SU-DHL-6 (cell line): ENCODE results near the gene TMEM130.

Source experiments
- H2AFZ ChIP-seq: fragments of 200-600 bp; sonication (generic); 2 replicates; pipeline ENCODE4 v1.6.1; 2014; ENCODE audit warnings: low read depth, mild to moderate bottlenecking, moderate library complexity, mixed read lengths, antibody characterized with exemption, low read length; ENCODE audit not compliant: severe bottlenecking
- H3F3A ChIP-seq: fragments of 200-600 bp; shearing (Covaris generic); 2 replicates; pipeline ENCODE4 v1.6.0; 2016; ENCODE audit warnings: antibody characterized with exemption, mild to moderate bottlenecking; ENCODE audit not compliant: insufficient read depth
- H3K27ac ChIP-seq: fragments of 200-600 bp; sonication (generic); 2 replicates; pipeline ENCODE4 v1.5.1; 2016; ENCODE audit warnings: low read depth, mild to moderate bottlenecking, low read length, moderate library complexity, mixed read lengths
- H3K27me3 ChIP-seq: fragments of 200-600 bp; sonication (generic), shearing (Covaris generic); 2 replicates; pipeline ENCODE4 v1.6.0; 2014; ENCODE audit warnings: mild to moderate bottlenecking, low read length
- H3K36me3 ChIP-seq: fragments of 200-600 bp; sonication (generic); 2 replicates; pipeline ENCODE4 v1.6.1; 2014; ENCODE audit warnings: mild to moderate bottlenecking, low read length, mixed read lengths
- H3K4me2 ChIP-seq: fragments of 300-600, 200-600 bp; shearing (Covaris generic), sonication (generic); 2 replicates; pipeline ENCODE4 v1.6.0; 2014; ENCODE audit warnings: low read length, low read depth, mild to moderate bottlenecking; ENCODE audit not compliant: poor library complexity, severe bottlenecking
- H3K4me3 ChIP-seq: fragments of 200-600 bp; sonication (generic); 2 replicates; pipeline ENCODE4 v1.5.1; 2014; ENCODE audit warnings: antibody characterized with exemption, low read length, mild to moderate bottlenecking, mixed read lengths; ENCODE audit not compliant: insufficient read depth, poor library complexity, severe bottlenecking
- H3K79me2 ChIP-seq: fragments of 200-600 bp; sonication (generic); 2 replicates; pipeline ENCODE4 v1.6.1; 2014; ENCODE audit warnings: mild to moderate bottlenecking, low read length, moderate library complexity; ENCODE audit not compliant: insufficient read depth
- H3K9ac ChIP-seq: fragments of 200-600 bp; sonication (generic); 2 replicates; pipeline ENCODE4 v1.7.0; 2014; ENCODE audit warnings: mild to moderate bottlenecking, low read length
- H3K9me2 ChIP-seq: fragments of 200-600 bp; sonication (generic); replicated peaks from 2 replicates; pipeline ENCODE4 v1.6.1; 2014; ENCODE audit warnings: low read length; ENCODE audit not compliant: insufficient read depth
- H3K9me3 ChIP-seq: fragments of 200-600 bp; sonication (generic); 2 replicates; pipeline ENCODE4 v1.6.1; 2014; ENCODE audit warnings: low read length, mixed read lengths; ENCODE audit not compliant: insufficient read depth
- H4K20me1 ChIP-seq: fragments of 200-600 bp; sonication (generic); 2 replicates; pipeline ENCODE4 v1.6.1; 2014; ENCODE audit warnings: low read depth, mild to moderate bottlenecking, antibody characterized with exemption, low read length, moderate library complexity, mixed read lengths
- EZH2phosphoT487 ChIP-seq: fragments of 200-600 bp; sonication (generic), shearing (Covaris generic); conservative IDR thresholded peaks from 2 replicates; pipeline ENCODE4 v1.6.1; 2018; ENCODE audit warnings: mild to moderate bottlenecking, antibody characterized with exemption, low read length, moderate library complexity, mixed read lengths
- TF ChIP-seq, protein P1 (sequence below): fragments of 200-600 bp; sonication (generic); IDR thresholded peaks from one replicate; pipeline ENCODE4 v1.5.1; 2017; ENCODE audit warnings: antibody characterized with exemption, mild to moderate bottlenecking, low read length, moderate library complexity; ENCODE audit not compliant: insufficient read depth, poor library complexity, severe bottlenecking

Gene TMEM130

GRCh38 chr7:98872328-98872924 is 2.6 kb upstream of the TMEM130 start:
- H3K4me3 ChIP-seq = no peak overlapping the region
- no peaks in the 10 kb centered on the region for H3K36me3 ChIP-seq
- H3F3A ChIP-seq = 0 out of 2 replicates have a peak, but pooled peaks cover 3% of the 10 kb centered on the region
- H3K4me2 ChIP-seq = no peak overlapping the region
- H3K27me3 ChIP-seq = no peaks in the 10 kb centered on the region; the same call in 1 of the 2 replicates
- H3K9me3 ChIP-seq = no peaks in the 10 kb centered on the region
- H4K20me1 ChIP-seq = no peaks in the 10 kb centered on the region
- no peaks in the 10 kb centered on the region for H3K79me2 ChIP-seq
- no peak overlapping the region for H2AFZ ChIP-seq
- H3K9ac ChIP-seq = no peak overlapping the region
- H3K27ac ChIP-seq = no peak overlapping the region
- TF ChIP-seq, protein P1, sequence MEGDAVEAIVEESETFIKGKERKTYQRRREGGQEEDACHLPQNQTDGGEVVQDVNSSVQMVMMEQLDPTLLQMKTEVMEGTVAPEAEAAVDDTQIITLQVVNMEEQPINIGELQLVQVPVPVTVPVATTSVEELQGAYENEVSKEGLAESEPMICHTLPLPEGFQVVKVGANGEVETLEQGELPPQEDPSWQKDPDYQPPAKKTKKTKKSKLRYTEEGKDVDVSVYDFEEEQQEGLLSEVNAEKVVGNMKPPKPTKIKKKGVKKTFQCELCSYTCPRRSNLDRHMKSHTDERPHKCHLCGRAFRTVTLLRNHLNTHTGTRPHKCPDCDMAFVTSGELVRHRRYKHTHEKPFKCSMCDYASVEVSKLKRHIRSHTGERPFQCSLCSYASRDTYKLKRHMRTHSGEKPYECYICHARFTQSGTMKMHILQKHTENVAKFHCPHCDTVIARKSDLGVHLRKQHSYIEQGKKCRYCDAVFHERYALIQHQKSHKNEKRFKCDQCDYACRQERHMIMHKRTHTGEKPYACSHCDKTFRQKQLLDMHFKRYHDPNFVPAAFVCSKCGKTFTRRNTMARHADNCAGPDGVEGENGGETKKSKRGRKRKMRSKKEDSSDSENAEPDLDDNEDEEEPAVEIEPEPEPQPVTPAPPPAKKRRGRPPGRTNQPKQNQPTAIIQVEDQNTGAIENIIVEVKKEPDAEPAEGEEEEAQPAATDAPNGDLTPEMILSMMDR = peak; percentile 42
- no peak for TF ChIP-seq EZH2phosphoT487
- H3K9me2 ChIP-seq = no peaks in the 10 kb centered on the region

DNA sequence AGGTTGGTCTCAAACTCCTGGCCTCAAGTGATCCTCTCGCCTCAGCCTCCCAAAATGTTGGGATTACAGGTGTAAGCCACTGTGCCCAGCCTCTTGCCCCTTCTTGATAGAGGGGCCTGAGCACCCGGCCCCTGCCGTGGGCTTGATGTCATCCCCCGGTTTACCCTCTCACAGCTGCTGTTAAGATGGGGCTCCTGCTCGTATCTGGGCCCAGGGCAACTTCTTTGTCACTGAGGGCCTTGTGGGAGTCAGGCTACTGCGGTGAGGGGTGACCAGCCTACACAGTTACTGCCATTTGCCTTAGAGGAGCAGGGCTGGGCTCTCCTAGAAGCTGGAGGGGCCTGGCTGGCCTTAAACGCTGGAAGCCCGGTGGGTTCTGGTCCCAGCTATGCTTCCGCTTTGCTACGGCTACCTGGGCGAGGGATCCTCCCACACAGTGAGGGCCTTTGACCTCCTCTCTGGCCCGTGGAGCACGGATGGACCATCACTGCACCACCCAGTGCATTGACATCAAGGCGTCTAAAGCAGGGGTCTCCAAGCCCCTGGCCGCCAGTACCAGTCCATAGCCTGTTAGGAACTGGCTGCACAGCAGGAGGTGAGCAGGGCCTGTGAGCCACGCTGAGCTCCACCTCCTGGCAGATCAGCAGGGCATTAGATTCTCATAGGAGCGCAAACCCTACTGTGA is 1.1 kb upstream of the TMEM130 start:
- no peaks in the 10 kb centered on the region for H3K9me3 ChIP-seq
- TF ChIP-seq, protein P1 = no peak
- TF ChIP-seq EZH2phosphoT487 = no peak
- H2AFZ ChIP-seq = no peak overlapping the region
- H3K79me2 ChIP-seq = no peaks in the 10 kb centered on the region
- H3F3A ChIP-seq = 0 out of 2 replicates have a peak, but pooled peaks cover 6% of the 10 kb centered on the region
- H4K20me1 ChIP-seq = no peaks in the 10 kb centered on the region
- no peak overlapping the region for H3K27ac ChIP-seq
- no peaks in the 10 kb centered on the region for H3K9me2 ChIP-seq
- H3K36me3 ChIP-seq = no peaks in the 10 kb centered on the region
- H3K9ac ChIP-seq = no peak overlapping the region
- H3K4me3 ChIP-seq = no peak overlapping the region
- no peaks in the 10 kb centered on the region; the same call in 1 of the 2 replicates for H3K27me3 ChIP-seq
- no peak overlapping the region for H3K4me2 ChIP-seq

- Histone ChIP-seq H4K20me1 (no peaks in the 10 kb centered on the region), H3K4me2 (peak overlapping the region; percentile 34), H3K9me3 (no peaks in the 10 kb centered on the region), H3K27me3 (no peaks in the 10 kb centered on the region; the same call in 1 of the 2 replicates), H3F3A (0 out of 2 replicates have a peak, but pooled peaks cover 6% of the 10 kb centered on the region), H2AFZ (no peak overlapping the region), H3K79me2 (no peaks in the 10 kb centered on the region), H3K27ac (no peak overlapping the region), H3K9ac (no peak overlapping the region), H3K4me3 (no peak overlapping the region), H3K9me2 (no peaks in the 10 kb centered on the region), H3K36me3 (no peaks in the 10 kb centered on the region)
- TF ChIP-seq, protein P1 = no peak
- TF ChIP-seq EZH2phosphoT487 = no peak
Measured at GRCh38 chr7:98870121-98870651, 372 bp upstream of the TMEM130 start.
